Chondrocyte (in vitro differentiated cells): Measurements from ENCODE around the gene GP1BA. TPM values are rescaled to one million over a fixed set of nuclear protein-coding genes. Genes with fewer than 3 reads are reported as not detected.

Experiments
- microRNA-seq: library from miRNA; unstranded; fragments of <30 nt; microRNA quantifications from one replicate; pipeline ENCODE4 v1.2.0, GENCODE V29; 2020; ENCODE audit warnings: borderline number of aligned reads
- total RNA-seq: library from RNA; stranded (reverse); gene quantifications from 3 replicates; pipeline ENCODE4 v1.2.1, GENCODE V29; 2021

GP1BA gene
- total RNA-seq, 1 donor from 2014 or later: not detected

Small RNA genes lying within 50 kb of the gene (microRNA-seq; reads per million reads assigned to microRNA genes)
- gene MIR6864: not detected
- gene MIR6865: not detected

Other genes starting within 250 kb of the GP1BA start
- gene PELP1, start 228.1 kb upstream of the GP1BA start, total RNA-seq: 44.1 to 56.2 TPM (median 48.2 TPM) in 3 replicates
- gene ARRB2, start 221.6 kb upstream of the GP1BA start, total RNA-seq: 7.1 to 11.8 TPM (median 7.2 TPM) in 3 replicates
- 14.6 to 21.3 TPM (median 16.9 TPM) in 3 replicates for gene MED11, start 200.8 kb upstream of the GP1BA start, total RNA-seq
- 0.23 to 0.48 TPM (median 0.45 TPM) in 3 replicates for gene ZMYND15, start 192.4 kb upstream of the GP1BA start, total RNA-seq
- 4.7 to 8.0 TPM (median 5.4 TPM) in 3 replicates for gene CXCL16, start 192.3 kb upstream of the GP1BA start, total RNA-seq
- gene TM4SF5, start 160.4 kb upstream of the GP1BA start, total RNA-seq: not detected in 3 replicates
- 0.82 to 2.4 TPM (median 1.2 TPM) in 3 replicates for gene VMO1, start 145.9 kb upstream of the GP1BA start, total RNA-seq
- not detected in 3 replicates for gene GLTPD2, start 143.3 kb upstream of the GP1BA start, total RNA-seq
- 110 to 146 TPM (median 113 TPM) in 3 replicates for gene PSMB6, start 136.1 kb upstream of the GP1BA start, total RNA-seq
- gene PLD2, start 125.1 kb upstream of the GP1BA start, total RNA-seq: 30.3 to 35.3 TPM (median 32.1 TPM) in 3 replicates
- 89.1 to 93.0 TPM (median 90.6 TPM) in 3 replicates for gene MINK1, start 98.9 kb upstream of the GP1BA start, total RNA-seq
- 1.5 to 1.8 TPM (median 1.6 TPM) in 3 replicates for gene C17orf107, start 32.7 kb upstream of the GP1BA start, total RNA-seq
- gene CHRNE, start 29.2 kb upstream of the GP1BA start, total RNA-seq: 0.22 to 0.35 TPM in 2 of 3 replicates, not detected in the other
- 44.0 to 62.4 TPM (median 46.6 TPM) in 3 replicates for gene SLC25A11, start 7.8 kb downstream of the GP1BA start, total RNA-seq
- 69.7 to 95.8 TPM (median 74.5 TPM) in 3 replicates for gene RNF167, start 8.0 kb downstream of the GP1BA start, total RNA-seq
- gene PFN1, start 16.3 kb downstream of the GP1BA start, total RNA-seq: 512 to 784 TPM (median 766 TPM) in 3 replicates
- gene ENO3, start 18.8 kb downstream of the GP1BA start, total RNA-seq: 7.0 to 9.8 TPM (median 7.4 TPM) in 3 replicates
- gene SPAG7, start 35.5 kb downstream of the GP1BA start, total RNA-seq: 73.0 to 87.3 TPM (median 79.4 TPM) in 3 replicates
- 47.4 to 97.8 TPM (median 90.2 TPM) in 3 replicates for gene CAMTA2, start 55.4 kb downstream of the GP1BA start, total RNA-seq
- 0.74 to 1.5 TPM (median 0.85 TPM) in 3 replicates for gene INCA1, start 65.2 kb downstream of the GP1BA start, total RNA-seq
- 141 to 193 TPM (median 174 TPM) in 3 replicates for gene KIF1C, start 65.7 kb downstream of the GP1BA start, total RNA-seq
- gene SLC52A1, start 103.1 kb downstream of the GP1BA start, total RNA-seq: not detected in 3 replicates
- gene ZFP3, start 146.2 kb downstream of the GP1BA start, total RNA-seq: 0.29 to 0.69 TPM (median 0.55 TPM) in 3 replicates
- 7.4 to 8.3 TPM (median 8.0 TPM) in 3 replicates for gene ZNF232, start 179.6 kb downstream of the GP1BA start, total RNA-seq
- gene USP6, start 183.8 kb downstream of the GP1BA start, total RNA-seq: 0.10 to 0.15 TPM (median 0.12 TPM) in 3 replicates